SK-N-SH (cell line): ENCODE data around the gene ZNF22. TPM values are rescaled to one million over a fixed set of nuclear protein-coding genes. Genes with fewer than 3 reads are reported as not detected.

ENCODE experiments used
- CTCF ChIA-PET: fragments of 300-600, 350-600 bp; formaldehyde crosslinking; extraction: SDS; loops from one replicate; lab custom pipeline; 2021; lab: Yijun Ruan, JAX
- POLR2A ChIA-PET: fragments of 350-600 bp; sonication (Branson Sonifier 250); formaldehyde crosslinking; extraction: SDS; loops from one replicate; lab custom pipeline; 2020; ENCODE audit warnings: antibody characterized with exemption, inconsistent platforms; lab: Yijun Ruan, JAX
- DNase-seq: peaks from one replicate; pipeline ENCODE4 v3.0.0; 2012
- H2AFZ ChIP-seq: fragments of 200-600 bp; sonication (generic); 2 replicates; pipeline ENCODE4 v1.8.1; 2016; ENCODE audit warnings: antibody characterized with exemption, mild to moderate bottlenecking, low read depth
- H3F3A ChIP-seq: fragments of 200-600 bp; sonication (generic); replicated peaks from 2 replicates; pipeline ENCODE3; 2016; ENCODE audit warnings: antibody characterized with exemption, mild to moderate bottlenecking; ENCODE audit not compliant: insufficient read depth
- H3K27ac ChIP-seq, 2 experiments: fragments of 200-500 bp in 1 of 2; fragments of 200-600 bp in 1 of 2; sonication (Bioruptor generic) in 1 of 2; sonication (generic), shearing (Covaris generic) in 1 of 2; 2 replicates each; pipeline versions ENCODE4 v1.5.1 to v1.6.1; 2014 to 2016; ENCODE audit warnings: low read depth in 2 of 2, inconsistent platforms in 1 of 2, low read length in 1 of 2, mild to moderate bottlenecking in 1 of 2, mixed read lengths in 1 of 2
- H3K27me3 ChIP-seq: fragments of 200-600 bp; sonication (generic), shearing (Covaris generic); 2 replicates; pipeline ENCODE4 v1.6.1; 2016; ENCODE audit warnings: mixed run types; ENCODE audit not compliant: insufficient read depth
- H3K36me3 ChIP-seq, 2 experiments: fragments of 200-500 bp in 1 of 2; fragments of 200-600 bp in 1 of 2; sonication (Bioruptor generic) in 1 of 2; sonication (generic) in 1 of 2; replicated peaks in 1 of 2; 2 replicates each; pipeline versions ENCODE3 to v1.5.1; 2014 to 2016; ENCODE audit warnings: low read length in 1 of 2, mild to moderate bottlenecking in 1 of 2; ENCODE audit not compliant: insufficient read depth in 2 of 2, control insufficient read depth in 1 of 2
- H3K4me1 ChIP-seq, 2 experiments: fragments of 200-500 bp in 1 of 2; fragments of 200-600 bp in 1 of 2; sonication (Bioruptor generic) in 1 of 2; sonication (generic), shearing (Covaris generic) in 1 of 2; 2 replicates each; pipeline versions ENCODE4 v1.5.1 to v1.6.1; 2014 to 2016; ENCODE audit warnings: low read depth in 1 of 2, low read length in 1 of 2, mixed run types in 1 of 2; ENCODE audit not compliant: insufficient read depth in 2 of 2, control insufficient read depth in 1 of 2
- H3K4me2 ChIP-seq: fragments of 200-600 bp; sonication (generic), shearing (Covaris generic); 2 replicates; pipeline ENCODE4 v1.6.1; 2017; ENCODE audit warnings: mixed run types
- H3K4me3 ChIP-seq, 2 experiments: fragments of 200-500 bp in 1 of 2; fragments of 200-600 bp in 1 of 2; sonication (Bioruptor generic) in 1 of 2; sonication (generic), shearing (Covaris generic) in 1 of 2; 2 replicates each; pipeline versions ENCODE4 v1.5.1 to v1.8.1; 2014 to 2016; ENCODE audit warnings: low read depth in 2 of 2, inconsistent platforms in 1 of 2, low read length in 1 of 2, mild to moderate bottlenecking in 1 of 2, mixed read lengths in 1 of 2, moderate library complexity in 1 of 2
- H3K79me2 ChIP-seq: fragments of 200-600 bp; sonication (generic); 2 replicates; pipeline ENCODE4 v1.8.1; 2017; ENCODE audit warnings: mild to moderate bottlenecking; ENCODE audit not compliant: insufficient read depth
- H3K9ac ChIP-seq: fragments of 200-600 bp; sonication (generic); 2 replicates; pipeline ENCODE4 v1.6.1; 2017; ENCODE audit warnings: mixed run types
- H3K9me2 ChIP-seq: fragments of 200-600 bp; sonication (generic); 2 replicates; pipeline ENCODE4 v1.6.1; 2017; ENCODE audit warnings: mixed run types
- H3K9me3 ChIP-seq: fragments of 200-600 bp; sonication (generic); 2 replicates; pipeline ENCODE4 v1.6.1; 2017; ENCODE audit warnings: mixed run types, mild to moderate bottlenecking, moderate library complexity
- H4K20me1 ChIP-seq: fragments of 200-600 bp; sonication (generic); 2 replicates; pipeline ENCODE4 v1.6.1; 2017; ENCODE audit warnings: mild to moderate bottlenecking, mixed run types; ENCODE audit not compliant: insufficient read depth
- EZH2phosphoT487 ChIP-seq: fragments of 200-600 bp; sonication (generic); IDR thresholded peaks from 2 replicates; pipeline ENCODE4 v1.6.1; 2017; ENCODE audit warnings: low read depth, mixed run types, mild to moderate bottlenecking, antibody characterized with exemption, moderate library complexity, borderline replicate concordance
- FOSL2 ChIP-seq: IDR thresholded peaks from 2 replicates; pipeline ENCODE4 v1.4.0; 2012; ENCODE audit warnings: low read depth, mild to moderate bottlenecking, moderate library complexity, borderline replicate concordance
- JUND ChIP-seq: IDR thresholded peaks from 2 replicates; pipeline ENCODE4 v1.4.0; 2012
- MXI1 ChIP-seq: IDR thresholded peaks from 2 replicates; pipeline ENCODE4 v1.6.1; 2012; ENCODE audit warnings: mild to moderate bottlenecking, low read depth, low read length, improper control_type of control experiment
- NFIC ChIP-seq: IDR thresholded peaks from 2 replicates; pipeline ENCODE4 v1.4.0; 2012; ENCODE audit warnings: borderline replicate concordance
- RFX5 ChIP-seq: IDR thresholded peaks from 2 replicates; pipeline ENCODE4 v1.6.1; 2012; ENCODE audit warnings: mild to moderate bottlenecking, improper control_type of control experiment, low read length
- TAF1 ChIP-seq: IDR thresholded peaks from 2 replicates; pipeline ENCODE4 v1.6.1; 2012; ENCODE audit warnings: low read depth, mild to moderate bottlenecking, low read length, moderate library complexity, borderline replicate concordance
- WGBS: methylation state at CpG from one replicate; pipeline ENCODE4 v1.1.6; 2017; ENCODE audit warnings: low lambda C conversion rate; 5-methylcytosine and 5-hydroxymethylcytosine counted together
- polyA plus RNA-seq, 3 experiments: library from polyadenylated mRNA; depleted of rRNA; stranded (reverse); fragments of >200 nt; gene quantifications; 2 replicates each; pipeline ENCODE4 v1.2.3, GENCODE V29; 2012
- TF ChIP-seq, protein P1 (sequence below): IDR thresholded peaks from 2 replicates; pipeline ENCODE4 v1.4.0; 2012; ENCODE audit warnings: low read depth, borderline replicate concordance
- TF ChIP-seq, protein P2 (sequence below): IDR thresholded peaks from 2 replicates; pipeline ENCODE4; 2012
- TF ChIP-seq, protein P3 (sequence below): IDR thresholded peaks from 2 replicates; pipeline ENCODE4 v1.4.0; 2012; ENCODE audit warnings: low read depth
- TF ChIP-seq, protein P4 (sequence below): fragments of 200-600 bp; sonication (generic); IDR thresholded peaks from 2 replicates; pipeline ENCODE4 v1.6.1; 2017; ENCODE audit warnings: antibody characterized with exemption, mild to moderate bottlenecking, moderate library complexity

The ZNF22 gene
- polyA plus RNA-seq, 1 of the 3 experiments (the other 2 are of a cell fraction), result 10.2 TPM

DNA sequence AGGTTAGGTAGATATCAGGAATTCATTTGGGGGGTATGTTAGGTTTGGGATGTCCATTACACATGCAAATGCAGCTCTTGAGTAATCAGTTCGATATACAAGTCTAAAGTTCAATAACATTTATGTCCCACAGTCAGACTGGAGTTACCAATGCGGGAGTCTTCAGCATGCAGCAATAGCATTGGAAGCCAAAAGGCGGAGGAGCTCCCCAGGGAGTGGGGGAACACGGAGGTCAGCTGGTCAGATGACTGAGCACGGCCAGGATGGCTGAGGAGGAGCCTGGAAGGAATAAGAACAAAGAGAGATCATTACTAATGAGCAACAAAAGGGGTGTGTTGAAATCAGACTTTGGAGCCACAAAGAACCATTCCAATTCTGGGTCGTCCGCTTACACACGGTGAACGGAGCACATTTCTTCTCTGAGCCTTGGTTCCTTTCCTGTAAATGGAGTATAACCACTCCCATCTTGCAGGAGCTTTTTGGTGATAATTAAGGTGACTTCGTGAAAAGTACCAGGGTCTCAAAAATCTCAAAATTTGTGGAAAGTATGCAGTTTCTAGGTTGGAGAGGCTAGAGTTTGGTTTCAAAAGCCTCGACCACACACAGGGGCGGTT lies 478 bp upstream of the ZNF22 start (continued):
- TF ChIP-seq, protein P1, sequence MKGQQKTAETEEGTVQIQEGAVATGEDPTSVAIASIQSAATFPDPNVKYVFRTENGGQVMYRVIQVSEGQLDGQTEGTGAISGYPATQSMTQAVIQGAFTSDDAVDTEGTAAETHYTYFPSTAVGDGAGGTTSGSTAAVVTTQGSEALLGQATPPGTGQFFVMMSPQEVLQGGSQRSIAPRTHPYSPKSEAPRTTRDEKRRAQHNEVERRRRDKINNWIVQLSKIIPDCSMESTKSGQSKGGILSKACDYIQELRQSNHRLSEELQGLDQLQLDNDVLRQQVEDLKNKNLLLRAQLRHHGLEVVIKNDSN, result no peak
- TF ChIP-seq EZH2phosphoT487, result no peak
- TF ChIP-seq, all 33 proteins: peak for 0

DNA sequence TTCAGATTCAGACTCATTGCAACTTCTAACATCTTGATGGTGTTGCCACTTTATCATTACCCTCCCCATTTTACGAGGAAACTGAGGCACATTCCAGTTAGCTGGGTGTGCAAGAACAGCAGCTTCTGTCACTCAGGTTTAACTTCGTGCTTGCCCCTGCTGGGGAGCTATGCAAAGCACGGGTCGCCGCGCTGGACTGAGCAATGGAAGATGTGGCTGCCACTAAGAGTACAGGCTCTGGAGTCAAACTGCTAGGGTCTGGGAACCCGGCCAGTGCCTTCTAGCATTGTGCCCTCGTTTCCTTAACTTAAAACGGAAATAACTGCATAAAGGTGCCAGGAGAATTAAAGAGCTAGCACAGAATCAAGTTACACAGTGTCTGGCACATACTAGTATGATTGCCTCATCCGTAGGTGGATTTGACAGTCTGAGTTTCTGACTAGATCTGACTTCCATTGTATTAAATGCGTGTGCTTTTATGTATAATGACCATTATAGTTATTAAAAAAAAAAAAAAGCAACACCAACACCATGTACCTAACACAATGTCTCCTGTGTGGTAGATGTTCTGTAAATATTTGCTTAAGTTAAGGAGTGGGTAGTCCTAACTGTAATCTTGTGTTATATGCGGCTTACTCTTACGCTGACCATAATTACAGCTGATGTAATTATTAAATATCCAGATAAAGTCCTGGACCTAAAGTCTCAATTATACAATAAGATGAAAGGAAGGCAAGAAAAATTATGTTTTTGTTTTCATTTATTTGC lies 842 bp downstream of the ZNF22 start:
- peaks cover 22 to 27% of the 10 kb centered on the region in 2 experiments for H3K36me3 ChIP-seq
- H3F3A ChIP-seq, result no peaks in the 10 kb centered on the region
- peak overlapping the region; percentile 59 for H2AFZ ChIP-seq
- peak overlapping the region; percentile 76 to 92 for H3K27ac ChIP-seq
- H3K9ac ChIP-seq, result peak overlapping the region; percentile 84
- H3K79me2 ChIP-seq, result peaks cover 37% of the 10 kb centered on the region
- DNase-seq, result peak; percentile 79
- POLR2A ChIA-PET, result interaction anchor here (0.6 to 1.2 kb wide), 3 partner anchors 42 to 417 kb away, joined by 3 read pairs; partner anchors contain the start of gene RASSF4
- H4K20me1 ChIP-seq, result no peaks in the 10 kb centered on the region
- 35% methylated on average over 8 of the region's 13 CpGs for WGBS
- peak overlapping the region; percentile 84 for H3K4me2 ChIP-seq
- CTCF ChIA-PET, result interaction anchor here (0.6 to 3.0 kb wide), 2 partner anchors 13 to 69 kb away, joined by 3 to 11 read pairs; no protein-coding TSS in a partner anchor
- no peaks in the 10 kb centered on the region for H3K9me2 ChIP-seq
- H3K4me3 ChIP-seq, result peak overlapping the region; percentile 71
- no peaks in the 10 kb centered on the region for H3K9me3 ChIP-seq
- no peaks in the 10 kb centered on the region for H3K27me3 ChIP-seq
- peaks cover 8 to 12% of the 10 kb centered on the region in 2 experiments; a peak in 3 of 4 replicates for H3K4me1 ChIP-seq
- TF ChIP-seq RFX5 (no peak), NFIC (peak; percentile 49; the same call in 1 of the 2 replicates), TAF1 (peak; percentile 61; the same call in 1 of the 2 replicates), MXI1 (0 out of 2 replicates have a peak, but pooled peaks have one; percentile 36), JUND (0 out of 2 replicates have a peak, but pooled peaks have one; percentile 11), FOSL2 (no peak)
- TF ChIP-seq, protein P2, sequence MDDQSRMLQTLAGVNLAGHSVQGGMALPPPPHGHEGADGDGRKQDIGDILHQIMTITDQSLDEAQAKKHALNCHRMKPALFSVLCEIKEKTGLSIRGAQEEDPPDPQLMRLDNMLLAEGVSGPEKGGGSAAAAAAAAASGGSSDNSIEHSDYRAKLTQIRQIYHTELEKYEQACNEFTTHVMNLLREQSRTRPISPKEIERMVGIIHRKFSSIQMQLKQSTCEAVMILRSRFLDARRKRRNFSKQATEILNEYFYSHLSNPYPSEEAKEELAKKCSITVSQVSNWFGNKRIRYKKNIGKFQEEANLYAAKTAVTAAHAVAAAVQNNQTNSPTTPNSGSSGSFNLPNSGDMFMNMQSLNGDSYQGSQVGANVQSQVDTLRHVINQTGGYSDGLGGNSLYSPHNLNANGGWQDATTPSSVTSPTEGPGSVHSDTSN, result 0 out of 2 replicates have a peak, but pooled peaks have one; percentile 22
- TF ChIP-seq, protein P3, sequence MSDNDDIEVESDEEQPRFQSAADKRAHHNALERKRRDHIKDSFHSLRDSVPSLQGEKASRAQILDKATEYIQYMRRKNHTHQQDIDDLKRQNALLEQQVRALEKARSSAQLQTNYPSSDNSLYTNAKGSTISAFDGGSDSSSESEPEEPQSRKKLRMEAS, result peak; percentile 58; the same call in 1 of the 2 replicates
- TF ChIP-seq, protein P4, sequence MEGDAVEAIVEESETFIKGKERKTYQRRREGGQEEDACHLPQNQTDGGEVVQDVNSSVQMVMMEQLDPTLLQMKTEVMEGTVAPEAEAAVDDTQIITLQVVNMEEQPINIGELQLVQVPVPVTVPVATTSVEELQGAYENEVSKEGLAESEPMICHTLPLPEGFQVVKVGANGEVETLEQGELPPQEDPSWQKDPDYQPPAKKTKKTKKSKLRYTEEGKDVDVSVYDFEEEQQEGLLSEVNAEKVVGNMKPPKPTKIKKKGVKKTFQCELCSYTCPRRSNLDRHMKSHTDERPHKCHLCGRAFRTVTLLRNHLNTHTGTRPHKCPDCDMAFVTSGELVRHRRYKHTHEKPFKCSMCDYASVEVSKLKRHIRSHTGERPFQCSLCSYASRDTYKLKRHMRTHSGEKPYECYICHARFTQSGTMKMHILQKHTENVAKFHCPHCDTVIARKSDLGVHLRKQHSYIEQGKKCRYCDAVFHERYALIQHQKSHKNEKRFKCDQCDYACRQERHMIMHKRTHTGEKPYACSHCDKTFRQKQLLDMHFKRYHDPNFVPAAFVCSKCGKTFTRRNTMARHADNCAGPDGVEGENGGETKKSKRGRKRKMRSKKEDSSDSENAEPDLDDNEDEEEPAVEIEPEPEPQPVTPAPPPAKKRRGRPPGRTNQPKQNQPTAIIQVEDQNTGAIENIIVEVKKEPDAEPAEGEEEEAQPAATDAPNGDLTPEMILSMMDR, result peak; percentile 33; the same call in 1 of the 2 replicates
